Measurements from ENCODE around the gene CALY.

Gene CALY

GRCh38 chr10:133292919-133293809 is 43.5 kb downstream of the CALY start:
- DNase-seq (ENCODE audit: low read depth in 1 of 2, low spot score in 1 of 2) = no peak

GRCh38 chr10:133289761-133290160 is 46.9 kb downstream of the CALY start:
- DNase-seq (ENCODE audit: low read depth in 1 of 2, low spot score in 1 of 2) = no peak

- DNase-seq (ENCODE audit: low read depth in 1 of 2, low spot score in 1 of 2) = no peak
Measured at GRCh38 chr10:133287832-133288500, 48.7 kb downstream of the CALY start.

GRCh38 chr10:133286366-133286765 is 50.3 kb downstream of the CALY start:
- DNase-seq (ENCODE audit: low read depth in 1 of 2, low spot score in 1 of 2) = no peak

GRCh38 chr10:133285217-133285616 is 51.5 kb downstream of the CALY start:
- no peak for DNase-seq (ENCODE audit: low read depth in 1 of 2, low spot score in 1 of 2)

GRCh38 chr10:133283931-133284330 is 52.8 kb downstream of the CALY start:
- DNase-seq (ENCODE audit: low read depth in 1 of 2, low spot score in 1 of 2) = no peak

- no peak for DNase-seq (ENCODE audit: low read depth in 1 of 2, low spot score in 1 of 2)
Measured at GRCh38 chr10:133282846-133283390, 53.8 kb downstream of the CALY start.

GRCh38 chr10:133281628-133282372 is 54.9 kb downstream of the CALY start:
- DNase-seq (ENCODE audit: low read depth in 1 of 2, low spot score in 1 of 2) = no peak

- DNase-seq (ENCODE audit: low read depth in 1 of 2, low spot score in 1 of 2) = no peak
Measured at GRCh38 chr10:133281084-133281483, 55.6 kb downstream of the CALY start.

GRCh38 chr10:133280391-133281059 is 56.2 kb downstream of the CALY start:
- DNase-seq (ENCODE audit: low read depth in 1 of 2, low spot score in 1 of 2) = no peak

GRCh38 chr10:133279326-133280226 is 57.1 kb downstream of the CALY start:
- no peak for DNase-seq (ENCODE audit: low read depth in 1 of 2, low spot score in 1 of 2)

- DNase-seq (ENCODE audit: low read depth in 1 of 2, low spot score in 1 of 2) = peak in 1 of 2 donors; percentile 40
Measured at GRCh38 chr10:133278577-133279265, 58.0 kb downstream of the CALY start.

- DNase-seq (ENCODE audit: low read depth in 1 of 2, low spot score in 1 of 2) = no peak
Measured at GRCh38 chr10:133277993-133278576, 58.6 kb downstream of the CALY start.

- DNase-seq (ENCODE audit: low read depth in 1 of 2, low spot score in 1 of 2) = no peak
Measured at GRCh38 chr10:133277277-133277992, 59.3 kb downstream of the CALY start.

GRCh38 chr10:133276435-133277201 is 60.1 kb downstream of the CALY start, which contains the start of gene ADAM8:
Gene ADAM8, minus strand, starts transcription at chr10:133276868. Its CDS starts 51 bp downstream, at chr10:133276817.
- peak in 1 of 2 donors; percentile 56 for DNase-seq (ENCODE audit: low read depth in 1 of 2, low spot score in 1 of 2)

GRCh38 chr10:133276100-133276434 is 60.6 kb downstream of the CALY start:
- DNase-seq (ENCODE audit: low read depth in 1 of 2, low spot score in 1 of 2) = no peak

- DNase-seq (ENCODE audit: low read depth in 1 of 2, low spot score in 1 of 2) = no peak
Measured at GRCh38 chr10:133275684-133276092, 61.0 kb downstream of the CALY start.
